ENCODE data around the gene ADAMTS14.

- TF ChIP-seq CTCF (conservative IDR thresholded peaks at IDR 0.05; ENCODE audit: low read depth, low read length) (no peak), EZH2 (IDR thresholded peaks at IDR 0.05; ENCODE audit: low read length, unreplicated experiment) (no peak)
Observed at GRCh38 chr10:70666960-70667798, 5.1 kb upstream of the ADAMTS14 start.

Measured in PC-3 (cell line).